A549 (cell line): ENCODE measurements around the gene KCNN4.

Experiments used
- BHLHE40 ChIP-seq: IDR thresholded peaks from 2 replicates; pipeline ENCODE4 v1.6.1; 2012; ENCODE audit warnings: low read depth, low read length, inconsistent platforms
- CEBPB ChIP-seq, 2 experiments: fragments of >200 bp in 1 of 2; sonication (Bioruptor Twin) in 1 of 2; formaldehyde crosslinking in 1 of 2; IDR thresholded peaks; 2 replicates each; pipeline ENCODE4 v1.6.1; 2012 to 2016
- CTCF ChIP-seq: fragments of >200 bp; sonication (Bioruptor Twin); formaldehyde crosslinking; IDR thresholded peaks from 3 replicates; pipeline ENCODE4 v1.5.1; 2016
- EP300 ChIP-seq, 2 experiments: fragments of >200 bp; sonication (Bioruptor Twin); formaldehyde crosslinking; IDR thresholded peaks; 2 replicates in 1 of 2; 3 replicates in 1 of 2; pipeline ENCODE4 v1.6.1; 2016 to 2017
- KDM5A ChIP-seq: fragments of 200-600 bp; sonication (generic); IDR thresholded peaks from 2 replicates; pipeline ENCODE4 v1.6.1; 2016; ENCODE audit warnings: antibody characterized with exemption, mild to moderate bottlenecking
- MAZ ChIP-seq: fragments of 150-350 bp; IDR thresholded peaks from 2 replicates; pipeline ENCODE4 v1.6.1; 2014; ENCODE audit warnings: antibody characterized with exemption, low read depth, low read length, borderline replicate concordance
- PHF8 ChIP-seq: fragments of 200-600 bp; sonication (generic); IDR thresholded peaks from 2 replicates; pipeline ENCODE4 v1.6.1; 2016; ENCODE audit warnings: low read depth, mild to moderate bottlenecking, antibody characterized with exemption, moderate library complexity, borderline replicate concordance
- POLR2A ChIP-seq: IDR thresholded peaks from 2 replicates; pipeline ENCODE4 v1.6.1; 2012; ENCODE audit warnings: mild to moderate bottlenecking, low read length

- TF ChIP-seq POLR2A (no peak), EP300 (IDR thresholded peaks at IDR 0.05) (no peak), CTCF (no peak), PHF8 (no peak), CEBPB (IDR thresholded peaks at IDR 0.05) (no peak), BHLHE40 (no peak), MAZ (no peak), KDM5A (no peak)
These were observed 59.8 kb downstream of the KCNN4 start for GRCh38 chr19:43720936-43721335.
